Measurements from ENCODE around the gene FGD3. TPM values are rescaled to one million over a fixed set of nuclear protein-coding genes. Genes with fewer than 3 reads are reported as not detected.

The FGD3 gene
- total and polyA plus RNA-seq, 9 of the 15 experiments (the other 6 are each of a cell fraction or from before 2014, with no cell fraction given), result 0.07 to 1.3 (median 0.29) TPM

DNA sequence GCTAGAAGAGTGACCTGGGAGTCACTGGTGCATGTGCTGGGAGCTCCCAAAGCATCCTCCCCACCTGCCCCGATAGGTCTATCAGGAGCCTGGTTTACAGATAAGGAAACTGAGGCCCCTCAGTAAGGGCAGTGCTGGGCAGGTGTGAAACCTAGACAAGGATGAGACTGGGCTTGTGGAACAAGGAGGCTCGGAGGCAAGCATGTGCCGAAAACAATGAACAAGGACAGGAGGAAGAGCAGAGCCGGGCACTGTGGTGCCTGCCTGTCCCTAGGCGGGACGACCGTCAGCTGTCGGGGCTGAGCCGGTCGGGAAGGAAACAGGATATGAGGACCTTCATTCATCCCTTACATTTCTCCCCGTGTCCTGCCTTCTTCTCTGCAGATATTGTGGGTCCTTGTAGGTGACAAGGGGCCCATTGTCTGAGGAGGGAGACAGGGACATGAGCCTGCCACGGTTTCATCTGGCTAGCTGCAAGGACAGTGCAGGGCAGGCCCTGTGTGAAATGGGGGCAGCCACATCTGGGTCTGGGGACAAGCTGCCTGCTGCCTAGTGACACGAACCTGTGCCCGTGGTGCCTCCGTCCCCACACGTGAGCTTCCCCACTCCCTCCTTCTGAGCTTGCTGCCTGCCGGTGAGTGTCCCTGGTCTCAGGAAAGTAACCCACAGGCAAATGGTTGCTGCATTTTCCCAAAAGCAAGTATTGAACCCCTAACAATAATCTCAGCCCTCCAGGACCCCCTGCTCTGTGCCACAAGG lies 18.6 kb downstream of the FGD3 start:
- no peaks in the 10 kb centered on the region for H3K9me3 ChIP-seq (replicated peaks; ENCODE audit: control insufficient read depth, insufficient read depth, low read depth, low read length)
- ATAC-seq, result no peak
- peaks cover 11 to 16% of the 10 kb centered on the region in 2 experiments; a peak in 3 of 5 replicates for H3K4me1 ChIP-seq (replicated peaks in 1 of 2; ENCODE audit: control insufficient read depth in 2 of 2, insufficient read depth in 2 of 2, low read length in 2 of 2)
- H3K9me1 ChIP-seq (ENCODE audit: control insufficient read depth, insufficient read depth, low read length), result no peaks in the 10 kb centered on the region
- no peak for TF ChIP-seq SMAD3 (CRISPR knock-in tag; conservative IDR thresholded peaks at IDR 0.05)
- no peak for TF ChIP-seq HSF4 (CRISPR knock-in tag; IDR thresholded peaks at IDR 0.05; ENCODE audit: borderline replicate concordance)
- TF ChIP-seq, protein P1, sequence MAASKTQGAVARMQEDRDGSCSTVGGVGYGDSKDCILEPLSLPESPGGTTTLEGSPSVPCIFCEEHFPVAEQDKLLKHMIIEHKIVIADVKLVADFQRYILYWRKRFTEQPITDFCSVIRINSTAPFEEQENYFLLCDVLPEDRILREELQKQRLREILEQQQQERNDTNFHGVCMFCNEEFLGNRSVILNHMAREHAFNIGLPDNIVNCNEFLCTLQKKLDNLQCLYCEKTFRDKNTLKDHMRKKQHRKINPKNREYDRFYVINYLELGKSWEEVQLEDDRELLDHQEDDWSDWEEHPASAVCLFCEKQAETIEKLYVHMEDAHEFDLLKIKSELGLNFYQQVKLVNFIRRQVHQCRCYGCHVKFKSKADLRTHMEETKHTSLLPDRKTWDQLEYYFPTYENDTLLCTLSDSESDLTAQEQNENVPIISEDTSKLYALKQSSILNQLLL (CRISPR knock-in tag; IDR thresholded peaks at IDR 0.05; ENCODE audit: borderline replicate concordance), result no peak
- TF ChIP-seq PHTF2 (CRISPR knock-in tag; IDR thresholded peaks at IDR 0.05), result no peak
- no peak for TF ChIP-seq MECOM (CRISPR knock-in tag; IDR thresholded peaks at IDR 0.05)
- TF ChIP-seq POLR2A (conservative IDR thresholded peaks at IDR 0.05), result no peak
- no peak for TF ChIP-seq KDM5B (IDR thresholded peaks at IDR 0.05; ENCODE audit: insufficient replicate concordance, low read depth, low read length)
- no peak for TF ChIP-seq NCOA6 (IDR thresholded peaks at IDR 0.05)
- no peak for TF ChIP-seq BRD4 (IDR thresholded peaks at IDR 0.05)
- TF ChIP-seq, protein P2, sequence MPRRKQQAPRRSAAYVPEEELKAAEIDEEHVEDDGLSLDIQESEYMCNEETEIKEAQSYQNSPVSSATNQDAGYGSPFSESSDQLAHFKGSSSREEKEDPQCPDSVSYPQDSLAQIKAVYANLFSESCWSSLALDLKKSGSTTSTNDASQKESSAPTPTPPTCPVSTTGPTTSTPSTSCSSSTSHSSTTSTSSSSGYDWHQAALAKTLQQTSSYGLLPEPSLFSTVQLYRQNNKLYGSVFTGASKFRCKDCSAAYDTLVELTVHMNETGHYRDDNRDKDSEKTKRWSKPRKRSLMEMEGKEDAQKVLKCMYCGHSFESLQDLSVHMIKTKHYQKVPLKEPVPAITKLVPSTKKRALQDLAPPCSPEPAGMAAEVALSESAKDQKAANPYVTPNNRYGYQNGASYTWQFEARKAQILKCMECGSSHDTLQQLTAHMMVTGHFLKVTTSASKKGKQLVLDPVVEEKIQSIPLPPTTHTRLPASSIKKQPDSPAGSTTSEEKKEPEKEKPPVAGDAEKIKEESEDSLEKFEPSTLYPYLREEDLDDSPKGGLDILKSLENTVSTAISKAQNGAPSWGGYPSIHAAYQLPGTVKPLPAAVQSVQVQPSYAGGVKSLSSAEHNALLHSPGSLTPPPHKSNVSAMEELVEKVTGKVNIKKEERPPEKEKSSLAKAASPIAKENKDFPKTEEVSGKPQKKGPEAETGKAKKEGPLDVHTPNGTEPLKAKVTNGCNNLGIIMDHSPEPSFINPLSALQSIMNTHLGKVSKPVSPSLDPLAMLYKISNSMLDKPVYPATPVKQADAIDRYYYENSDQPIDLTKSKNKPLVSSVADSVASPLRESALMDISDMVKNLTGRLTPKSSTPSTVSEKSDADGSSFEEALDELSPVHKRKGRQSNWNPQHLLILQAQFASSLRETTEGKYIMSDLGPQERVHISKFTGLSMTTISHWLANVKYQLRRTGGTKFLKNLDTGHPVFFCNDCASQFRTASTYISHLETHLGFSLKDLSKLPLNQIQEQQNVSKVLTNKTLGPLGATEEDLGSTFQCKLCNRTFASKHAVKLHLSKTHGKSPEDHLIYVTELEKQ (CRISPR knock-in tag; IDR thresholded peaks at IDR 0.05), result no peak
- TF ChIP-seq LARP7 (IDR thresholded peaks at IDR 0.05), result no peak
- TF ChIP-seq CXXC5 (CRISPR knock-in tag; IDR thresholded peaks at IDR 0.05), result no peak
- TF ChIP-seq, protein P3, sequence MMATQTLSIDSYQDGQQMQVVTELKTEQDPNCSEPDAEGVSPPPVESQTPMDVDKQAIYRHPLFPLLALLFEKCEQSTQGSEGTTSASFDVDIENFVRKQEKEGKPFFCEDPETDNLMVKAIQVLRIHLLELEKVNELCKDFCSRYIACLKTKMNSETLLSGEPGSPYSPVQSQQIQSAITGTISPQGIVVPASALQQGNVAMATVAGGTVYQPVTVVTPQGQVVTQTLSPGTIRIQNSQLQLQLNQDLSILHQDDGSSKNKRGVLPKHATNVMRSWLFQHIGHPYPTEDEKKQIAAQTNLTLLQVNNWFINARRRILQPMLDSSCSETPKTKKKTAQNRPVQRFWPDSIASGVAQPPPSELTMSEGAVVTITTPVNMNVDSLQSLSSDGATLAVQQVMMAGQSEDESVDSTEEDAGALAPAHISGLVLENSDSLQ (IDR thresholded peaks at IDR 0.05), result no peak
- TF ChIP-seq CBX5 (IDR thresholded peaks at IDR 0.05; ENCODE audit: borderline replicate concordance, low read depth), result no peak
- TF ChIP-seq FOXJ3 (CRISPR knock-in tag; IDR thresholded peaks at IDR 0.05), result no peak
- in situ Hi-C loops (cut with MboI), result no loop called here
- no TSS peak for BruUV-seq (replicated peaks)
- POLR2A ChIA-PET, result interaction anchor here (1.0 kb wide), 1 partner anchor 54 kb away, joined by 3 read pairs; no protein-coding TSS in a partner anchor
- intact Hi-C loops (cut with micrococcal nuclease), result no loop called here
- no peak for DNase-seq (ENCODE audit: extremely low read depth in 1 of 4, low spot score in 3 of 4)
- CTCF ChIA-PET (ENCODE audit: low intra/inter-chr PET ratio), result no interaction called here
- no peaks in the 10 kb centered on the region for H3K79me2 ChIP-seq (ENCODE audit: control insufficient read depth, insufficient read depth, low read length)
- no peak for FAIRE-seq
- H3K4me2 ChIP-seq (ENCODE audit: insufficient read depth, low read length), result no peak overlapping the region
- no peak overlapping the region for H2AFZ ChIP-seq (ENCODE audit: low read depth, low read length)
- no peak overlapping the region for H3K27ac ChIP-seq (ENCODE audit: extremely low read depth, low read depth, low read length)
- H3K9ac ChIP-seq (ENCODE audit: insufficient read depth in 1 of 2, low read depth in 2 of 2, low read length in 2 of 2), result no peak overlapping the region; a peak in 1 of 4 replicates
- H4K20me1 ChIP-seq (replicated peaks; ENCODE audit: control insufficient read depth, insufficient read depth, low read length), result 0 out of 2 replicates have a peak, but pooled peaks cover 4% of the 10 kb centered on the region
- H3K4me3 ChIP-seq, result no peak overlapping the region
- no peaks in the 10 kb centered on the region for H3K36me3 ChIP-seq (ENCODE audit: control insufficient read depth, insufficient read depth, low read length)
- 18% methylated on average over 17 of the region's 17 CpGs for WGBS (ENCODE audit: insufficient coverage, low coverage, missing lambda C conversion rate)
- H3K27me3 ChIP-seq (ENCODE audit: control insufficient read depth in 2 of 2, insufficient read depth in 2 of 2, low read length in 2 of 2), result peaks cover 20 to 62% of the 10 kb centered on the region in 2 experiments; a peak in 4 of 5 replicates

Data from K562 (cell line).